HG03469 (cell line): ENCODE data around the gene SUMO2.
"Not testable (repeated sequence)": the region's sequence is repeated elsewhere in the genome, so short reads cannot be mapped to it uniquely, and the experiment has no call there.

ENCODE experiments used
- ATAC-seq: cut with Tn5 transposase; IDR thresholded peaks from one replicate; pipeline ENCODE4 v1.9.1; 2021; ENCODE audit warnings: mild to moderate bottlenecking, moderate library complexity, moderate number of reproducible peaks; ENCODE audit not compliant: unreplicated experiment

Gene SUMO2

GRCh38 chr17:75182569-75183436, at the start of gene SUMO2:
SUMO2 (minus strand) TSS chr17:75182959; CDS start chr17:75182834, 125 bp downstream.
- ATAC-seq: peak; percentile 49

- ATAC-seq: no peak
Measured at GRCh38 chr17:75231741-75232464, 49.1 kb upstream of the SUMO2 start.

GRCh38 chr17:75231071-75231470, 48.3 kb upstream of the SUMO2 start:
- no peak for ATAC-seq

- ATAC-seq: no peak
Measured at GRCh38 chr17:75228847-75229246, 46.1 kb upstream of the SUMO2 start.

- no peak for ATAC-seq
Measured at GRCh38 chr17:75228305-75228704, 45.5 kb upstream of the SUMO2 start.

- ATAC-seq: no peak
Measured at GRCh38 chr17:75227729-75228128, 45.0 kb upstream of the SUMO2 start.

- ATAC-seq: no peak
Measured at GRCh38 chr17:75225016-75225415, 42.3 kb upstream of the SUMO2 start.

- no peak for ATAC-seq
Measured at GRCh38 chr17:75219815-75220214, 37.1 kb upstream of the SUMO2 start.

GRCh38 chr17:75218131-75218530, 35.4 kb upstream of the SUMO2 start:
- no peak for ATAC-seq

- no peak for ATAC-seq
Measured at GRCh38 chr17:75209061-75209460, 26.3 kb upstream of the SUMO2 start.

GRCh38 chr17:75208161-75208560, 25.4 kb upstream of the SUMO2 start:
- no peak for ATAC-seq

GRCh38 chr17:75207760-75208159, 25.0 kb upstream of the SUMO2 start:
- no peak for ATAC-seq

GRCh38 chr17:75207050-75207407, 24.3 kb upstream of the SUMO2 start:
- not testable (repeated sequence) for ATAC-seq

- no peak for ATAC-seq
Measured at GRCh38 chr17:75205793-75206163, 23.0 kb upstream of the SUMO2 start.

- ATAC-seq: peak; percentile 49
Measured at GRCh38 chr17:75205037-75205792, 22.5 kb upstream of the SUMO2 start, which contains the start of gene NUP85. NUP85 (plus strand) TSS chr17:75205679; CDS start chr17:75205762, 83 bp downstream.

- no peak for ATAC-seq
Measured at GRCh38 chr17:75199886-75200618, 17.3 kb upstream of the SUMO2 start.

- no peak for ATAC-seq
Measured at GRCh38 chr17:75194879-75195278, 12.1 kb upstream of the SUMO2 start.

- no peak for ATAC-seq
Measured at GRCh38 chr17:75191584-75191983, 8.8 kb upstream of the SUMO2 start.

GRCh38 chr17:75188614-75189013, 5.9 kb upstream of the SUMO2 start:
- no peak for ATAC-seq

GRCh38 chr17:75183999-75184884, 1.5 kb upstream of the SUMO2 start:
- no peak for ATAC-seq
